VCaP (cell line): ENCODE data around the gene BCAR1.

ENCODE experiments used
- H3K27ac ChIP-seq: fragments of 450-650 bp; 2 replicates; pipeline ENCODE4 v1.5.1; 2017
- CTCF ChIP-seq: fragments of 450-650 bp; conservative IDR thresholded peaks from 2 replicates; pipeline ENCODE4 v1.5.1; 2017; ENCODE audit warnings: mild to moderate bottlenecking, moderate library complexity

BCAR1 gene

DNA sequence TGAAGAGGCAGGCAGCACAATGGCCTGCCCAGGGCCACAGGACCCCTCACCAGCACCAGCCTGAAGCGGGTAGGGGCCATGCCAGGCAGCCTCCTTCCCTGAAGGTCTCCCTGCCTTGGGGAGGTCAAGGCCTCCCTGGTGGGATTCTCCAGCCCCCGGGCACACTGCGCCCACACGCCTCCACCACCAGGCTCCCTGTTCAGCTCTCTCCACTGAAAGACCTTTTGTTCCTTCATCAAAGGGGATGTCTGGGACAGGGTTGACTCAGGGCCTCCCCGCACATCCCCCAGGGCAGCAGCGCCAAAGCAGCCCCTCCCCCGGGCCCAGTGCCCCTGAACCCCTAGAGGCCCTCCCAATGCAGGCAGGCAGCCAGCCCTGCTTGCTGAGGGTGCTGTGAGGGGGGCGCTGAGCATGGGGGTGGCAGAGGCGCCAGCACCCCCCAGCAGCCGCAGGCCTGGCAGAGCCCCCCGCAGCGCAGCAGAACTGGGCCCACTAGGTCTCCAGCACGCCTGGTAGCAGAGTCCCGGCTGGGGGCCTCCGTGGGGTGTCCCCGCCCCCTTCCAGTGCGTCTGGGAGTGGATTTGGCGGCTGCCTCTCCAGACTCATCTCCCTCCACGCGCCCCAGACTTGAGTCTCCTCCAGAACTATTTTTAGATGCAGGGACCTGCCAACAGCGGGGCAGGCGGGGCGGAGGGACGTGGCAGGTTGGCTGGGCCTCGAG, 13.1 kb downstream of the BCAR1 start:
- TF ChIP-seq CTCF = no peak
- H3K27ac ChIP-seq = no peak overlapping the region

DNA sequence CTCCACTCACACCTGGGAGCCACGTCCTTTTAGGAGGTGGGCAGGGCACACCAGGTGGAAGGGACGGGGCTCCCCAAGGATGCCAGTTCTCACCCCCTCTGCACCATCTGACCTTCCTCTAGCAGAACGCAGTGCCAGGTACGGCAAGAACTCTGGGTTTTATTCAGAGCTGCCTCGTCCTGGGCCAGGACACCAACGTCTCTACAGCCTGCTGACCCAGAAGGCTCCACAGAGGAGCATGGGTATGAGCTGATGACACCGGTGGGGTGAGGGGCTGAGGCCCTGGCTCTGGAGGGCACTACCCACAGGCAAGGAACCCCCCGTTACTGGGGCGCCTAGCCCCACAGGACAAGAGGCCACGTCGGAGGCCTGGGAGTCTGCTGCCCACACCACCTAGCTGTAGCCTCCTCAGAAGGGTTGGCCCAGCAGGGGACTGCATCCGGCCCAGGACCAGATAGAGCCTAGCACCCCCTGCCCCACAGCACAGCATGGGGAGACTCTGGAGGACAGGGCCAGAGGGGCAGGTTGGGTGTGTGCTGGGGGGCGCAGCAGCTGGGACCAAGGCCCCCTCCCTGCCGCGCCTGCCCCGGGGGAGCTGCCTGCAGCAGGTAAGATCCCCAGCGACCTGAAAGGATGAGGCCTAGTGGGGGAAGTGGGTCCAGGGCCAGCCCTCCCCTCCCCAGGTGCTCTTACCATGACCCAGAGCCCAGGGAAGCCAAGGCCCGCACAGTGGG, 13.9 kb downstream of the BCAR1 start:
- no peak for TF ChIP-seq CTCF

DNA sequence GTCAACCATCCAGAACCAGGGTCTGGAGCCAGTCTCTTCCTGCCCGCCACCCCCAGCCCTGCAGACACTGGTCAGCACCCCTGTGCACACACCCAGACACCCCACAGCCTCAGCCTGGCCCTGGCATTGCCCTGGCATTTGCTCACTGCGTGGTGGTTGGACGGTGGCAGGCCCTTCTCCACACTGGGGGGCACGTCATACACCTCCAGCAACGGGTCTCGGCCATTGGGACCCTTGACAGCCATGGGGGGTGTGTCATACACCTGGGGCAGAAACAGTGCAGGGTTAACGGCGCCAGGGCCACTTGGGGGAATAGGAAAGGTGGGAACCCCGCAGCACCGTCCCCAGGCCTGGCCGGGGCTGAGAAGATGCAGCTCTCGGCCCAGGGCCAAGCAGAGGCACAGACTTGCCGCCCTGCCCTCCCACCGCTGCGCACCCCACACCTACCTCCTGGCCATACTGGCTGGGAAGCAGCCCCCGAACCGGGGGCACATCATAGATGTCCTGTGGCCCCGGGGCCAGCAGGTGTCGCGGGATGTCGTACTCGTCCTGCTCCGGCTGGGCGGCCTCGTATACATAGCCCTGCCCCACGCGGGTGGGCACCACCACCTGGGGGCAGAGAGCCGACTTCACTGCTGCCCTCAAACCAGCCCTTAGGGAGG, 14.6 kb downstream of the BCAR1 start:
- no peak for TF ChIP-seq CTCF
- H3K27ac ChIP-seq = no peak overlapping the region

More for the DNA sequence above, 13.9 kb downstream of the BCAR1 start:
- no peak overlapping the region for H3K27ac ChIP-seq

DNA sequence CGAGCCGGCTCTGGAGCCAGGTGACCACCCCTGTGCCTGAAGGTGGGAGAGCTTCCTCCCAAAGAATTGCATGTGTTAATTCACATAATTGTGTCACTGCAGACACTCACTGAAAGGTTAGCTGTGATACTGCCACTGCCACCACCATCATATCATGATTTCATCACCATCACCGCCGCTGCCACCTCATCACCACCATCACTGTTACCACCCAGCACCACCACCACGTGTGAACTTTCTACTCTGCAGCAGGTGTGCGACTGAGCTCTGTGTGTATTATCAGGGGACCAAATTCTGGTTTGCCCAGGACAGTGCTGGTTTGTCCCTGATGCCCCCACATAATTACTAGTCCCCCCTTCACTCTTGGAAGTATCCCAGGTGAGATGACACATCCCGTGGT, 15.2 kb downstream of the BCAR1 start:
- TF ChIP-seq CTCF = no peak
- H3K27ac ChIP-seq = no peak overlapping the region

GRCh38 chr16:75235721-75236193, 15.7 kb downstream of the BCAR1 start:
- no peak for TF ChIP-seq CTCF
- no peak overlapping the region for H3K27ac ChIP-seq

DNA sequence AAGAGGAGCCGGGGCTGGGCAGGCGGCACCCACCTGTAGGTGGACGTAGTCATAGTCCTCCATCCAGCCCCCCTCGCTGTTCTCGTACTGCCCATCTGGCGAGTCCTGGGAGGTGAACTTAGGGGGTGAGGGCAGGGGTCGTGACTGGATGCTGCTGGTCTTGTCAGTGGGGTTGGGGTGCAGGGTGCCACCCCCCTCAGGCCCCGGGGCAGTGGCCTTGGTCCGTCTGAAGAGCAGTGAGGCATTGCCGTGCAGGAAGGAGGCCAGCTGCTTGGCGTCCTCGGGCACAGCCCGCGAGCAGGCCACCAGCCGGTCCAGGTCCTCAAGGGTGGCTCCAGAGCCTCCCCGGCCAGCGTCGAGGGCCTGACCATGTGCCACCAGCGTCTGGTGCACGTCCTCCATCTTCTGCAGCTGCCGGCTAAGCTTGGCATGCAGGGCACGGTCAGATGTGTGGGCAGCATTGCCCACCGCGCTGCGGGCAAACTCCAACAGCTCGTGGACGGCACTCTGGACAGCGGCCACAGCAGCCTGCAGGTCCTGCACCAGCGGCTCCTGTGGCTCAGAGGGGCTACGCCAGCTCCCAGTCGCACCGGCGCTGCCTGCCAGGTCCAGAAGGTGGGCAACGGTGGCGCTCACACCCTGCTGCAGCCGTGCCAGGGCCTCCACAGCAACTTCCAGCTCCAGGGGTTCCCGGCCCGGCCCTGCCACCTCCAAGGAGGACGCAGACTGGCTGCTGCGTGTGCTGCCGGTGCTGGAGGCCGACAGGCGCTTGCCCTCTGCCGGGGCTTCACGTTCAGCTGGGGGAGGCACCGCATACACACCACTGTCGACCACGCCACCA, 16.3 kb downstream of the BCAR1 start:
- no peak overlapping the region; the same call in 1 of the 2 replicates for H3K27ac ChIP-seq
- no peak for TF ChIP-seq CTCF

DNA sequence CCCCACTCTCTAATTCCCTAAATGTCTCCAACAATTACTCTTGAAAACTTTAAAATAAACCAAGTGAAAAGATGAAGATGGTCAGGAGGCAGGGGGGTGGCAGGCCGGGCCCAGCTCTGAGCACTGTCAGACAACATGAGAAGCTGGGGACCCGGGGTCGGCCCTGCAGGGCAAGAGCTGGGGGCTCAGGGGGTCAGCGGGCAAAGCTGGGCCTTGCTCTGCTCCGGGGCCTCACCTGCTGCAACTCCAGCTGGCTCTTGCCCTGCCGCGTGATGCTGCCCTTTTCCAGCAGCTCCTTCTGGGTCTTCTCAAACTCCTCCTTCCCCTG, 17.8 kb downstream of the BCAR1 start:
- H3K27ac ChIP-seq = no peak overlapping the region

More for the DNA sequence above, 17.8 kb downstream of the BCAR1 start:
- no peak for TF ChIP-seq CTCF
